Activated CD8-positive, alpha-beta T cell treated with anti-CD3 and anti-CD28 coated beads for 36 hours (primary cell): Measurements from ENCODE around the gene CDK5RAP2. TPM values are rescaled to one million over a fixed set of nuclear protein-coding genes. Genes with fewer than 3 reads are reported as not detected.

Experiments
- ATAC-seq: fragments of 200-7000 bp; cut with Tn5 transposase; one replicate; pipeline ENCODE4 v1.10.0; 2021; ENCODE audit warnings: mild to moderate bottlenecking, moderate library complexity
- CTCF ChIA-PET: fragments of 350-600 bp; sonication (Branson Sonifier 250); formaldehyde crosslinking; loops from one replicate; lab custom pipeline; 2021; ENCODE audit warnings: antibody characterized with exemption; lab: Charles Lee
- POLR2A ChIA-PET: fragments of 350-600 bp; sonication (Branson Sonifier 250); formaldehyde crosslinking; loops from one replicate; lab custom pipeline; 2021; ENCODE audit warnings: antibody characterized with exemption; lab: Charles Lee
- DNase-seq: peaks from one replicate; pipeline ENCODE4 v3.0.0-alpha.2; 2020
- H3K27ac Mint-ChIP-seq: one replicate; pipeline ENCODE4 v1.8.0; 2021; ENCODE audit warnings: mild to moderate bottlenecking, mixed read lengths
- H3K27me3 Mint-ChIP-seq: one replicate; pipeline ENCODE4 v1.8.0; 2021; ENCODE audit warnings: mixed read lengths
- H3K36me3 Mint-ChIP-seq: one replicate; pipeline ENCODE4 v1.8.0; 2021; ENCODE audit warnings: low read depth, mixed read lengths
- H3K4me1 Mint-ChIP-seq: one replicate; pipeline ENCODE4 v1.8.0; 2021; ENCODE audit warnings: low read depth, mixed read lengths
- H3K4me3 Mint-ChIP-seq: one replicate; pipeline ENCODE4 v1.8.0; 2021; ENCODE audit warnings: mild to moderate bottlenecking, moderate library complexity, mixed read lengths
- H3K9me3 Mint-ChIP-seq: one replicate; pipeline ENCODE4 v1.8.0; 2021; ENCODE audit warnings: mixed read lengths
- CTCF ChIP-seq: fragments of 200-600 bp; IDR thresholded peaks from one replicate; pipeline ENCODE4 v1.8.0; 2022; ENCODE audit warnings: antibody characterized with exemption, mild to moderate bottlenecking
- intact Hi-C: fragments of 100-400 bp; cut with micrococcal nuclease; formaldehyde crosslinking; loops from one replicate; pipeline ENCODE4 v1.10.0; 2022
- total RNA-seq, 2 experiments: library from RNA; stranded (reverse); gene quantifications; one replicate each; pipeline ENCODE4 v1.2.3, GENCODE V29; 2021

CDK5RAP2 gene
- total RNA-seq, 2 experiments from 2014 or later, result 61.5 to 67.6 TPM

GRCh38 chr9:120481248-120481647 is 98.7 kb downstream of the CDK5RAP2 start:
- H3K27ac Mint-ChIP-seq, result no peak overlapping the region
- no peaks in the 10 kb centered on the region for H3K27me3 Mint-ChIP-seq
- CTCF ChIA-PET, result no interaction called here
- POLR2A ChIA-PET, result no interaction called here
- ATAC-seq (no peak), DNase-seq (no peak)
- no peaks in the 10 kb centered on the region for H3K9me3 Mint-ChIP-seq
- H3K36me3 Mint-ChIP-seq, result peaks cover 35% of the 10 kb centered on the region
- H3K4me3 Mint-ChIP-seq, result no peak overlapping the region
- peaks cover 6% of the 10 kb centered on the region for H3K4me1 Mint-ChIP-seq
- no peak for TF ChIP-seq CTCF
- intact Hi-C loops, result no loop called here

- CTCF ChIA-PET, result no interaction called here
- no peaks in the 10 kb centered on the region for H3K9me3 Mint-ChIP-seq
- no peaks in the 10 kb centered on the region for H3K27me3 Mint-ChIP-seq
- ATAC-seq (no peak), DNase-seq (no peak)
- POLR2A ChIA-PET, result no interaction called here
- H3K4me3 Mint-ChIP-seq, result no peak overlapping the region
- H3K4me1 Mint-ChIP-seq, result peaks cover 6% of the 10 kb centered on the region
- H3K27ac Mint-ChIP-seq, result no peak overlapping the region
- TF ChIP-seq CTCF, result no peak
- intact Hi-C loops, result no loop called here
- peaks cover 35% of the 10 kb centered on the region for H3K36me3 Mint-ChIP-seq
These were observed 99.3 kb downstream of the CDK5RAP2 start for GRCh38 chr9:120480707-120481106.

GRCh38 chr9:120478208-120478607 is 101.8 kb downstream of the CDK5RAP2 start:
- H3K4me1 Mint-ChIP-seq, result peaks cover 6% of the 10 kb centered on the region
- no peaks in the 10 kb centered on the region for H3K27me3 Mint-ChIP-seq
- ATAC-seq (no peak), DNase-seq (no peak)
- H3K4me3 Mint-ChIP-seq, result no peak overlapping the region
- intact Hi-C loops, result no loop called here
- no peak for TF ChIP-seq CTCF
- POLR2A ChIA-PET, result no interaction called here
- no peaks in the 10 kb centered on the region for H3K9me3 Mint-ChIP-seq
- H3K27ac Mint-ChIP-seq, result no peak overlapping the region
- H3K36me3 Mint-ChIP-seq, result peaks cover 39% of the 10 kb centered on the region
- CTCF ChIA-PET, result interaction anchor here (1.1 to 2.7 kb wide), 6 partner anchors 15 to 112 kb away, joined by 4 to 9 read pairs (median 5); no protein-coding TSS in a partner anchor

GRCh38 chr9:120477534-120478001 is 102.4 kb downstream of the CDK5RAP2 start:
- TF ChIP-seq CTCF, result peak; percentile 76
- Mint-ChIP-seq H3K9me3 (no peaks in the 10 kb centered on the region), H3K36me3 (peaks cover 36% of the 10 kb centered on the region), H3K4me3 (no peak overlapping the region), H3K27ac (no peak overlapping the region), H3K27me3 (no peaks in the 10 kb centered on the region), H3K4me1 (peaks cover 6% of the 10 kb centered on the region)
- ATAC-seq, result peak; percentile 84
- peak; percentile 39 for DNase-seq
- intact Hi-C loops, result no loop called here
- POLR2A ChIA-PET, result no interaction called here
- CTCF ChIA-PET, result interaction anchor here (0.6 to 2.7 kb wide), 20 partner anchors 9 to 930 kb away, joined by 3 to 9 read pairs (median 4); no protein-coding TSS in a partner anchor

- no peak overlapping the region for H3K27ac Mint-ChIP-seq
- intact Hi-C loops, result no loop called here
- H3K4me3 Mint-ChIP-seq, result no peak overlapping the region
- H3K36me3 Mint-ChIP-seq, result peaks cover 36% of the 10 kb centered on the region
- ATAC-seq, result no peak
- TF ChIP-seq CTCF, result no peak
- H3K4me1 Mint-ChIP-seq, result no peaks in the 10 kb centered on the region
- CTCF ChIA-PET, result interaction anchor here (0.6 kb wide), 1 partner anchor 334 kb away, joined by 3 read pairs; no protein-coding TSS in a partner anchor
- no peak for DNase-seq
- POLR2A ChIA-PET, result no interaction called here
- no peaks in the 10 kb centered on the region for H3K9me3 Mint-ChIP-seq
- no peaks in the 10 kb centered on the region for H3K27me3 Mint-ChIP-seq
These were observed 104.6 kb downstream of the CDK5RAP2 start for GRCh38 chr9:120475341-120475740.
